Measurements from ENCODE around the gene ATPAF2.

The ATPAF2 gene

DNA sequence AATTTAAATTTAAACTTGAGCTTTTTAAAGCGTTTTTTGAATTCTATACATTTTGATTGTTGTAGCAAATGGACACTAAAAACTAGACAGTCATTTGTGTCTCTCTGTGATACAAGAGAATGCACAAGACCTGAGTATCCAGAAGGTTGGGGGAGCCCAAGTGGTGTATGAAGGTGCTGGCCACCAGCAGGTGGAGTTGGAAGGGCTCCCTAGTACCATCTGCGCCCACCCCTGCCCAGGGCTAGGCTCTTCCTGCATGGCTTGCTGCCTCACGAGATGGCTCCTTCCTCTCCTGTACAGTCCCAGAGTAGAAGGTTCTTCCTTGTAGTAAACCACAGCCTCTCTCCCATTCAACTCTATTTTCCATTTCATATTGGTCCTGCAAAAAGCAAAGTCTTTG is 17.2 kb upstream of the ATPAF2 start:
- no peak for DNase-seq (ENCODE audit: low read depth)
- H3K4me3 ChIP-seq (replicated peaks; ENCODE audit: low read depth, low read length), result no peak overlapping the region
- TF ChIP-seq, protein P1, sequence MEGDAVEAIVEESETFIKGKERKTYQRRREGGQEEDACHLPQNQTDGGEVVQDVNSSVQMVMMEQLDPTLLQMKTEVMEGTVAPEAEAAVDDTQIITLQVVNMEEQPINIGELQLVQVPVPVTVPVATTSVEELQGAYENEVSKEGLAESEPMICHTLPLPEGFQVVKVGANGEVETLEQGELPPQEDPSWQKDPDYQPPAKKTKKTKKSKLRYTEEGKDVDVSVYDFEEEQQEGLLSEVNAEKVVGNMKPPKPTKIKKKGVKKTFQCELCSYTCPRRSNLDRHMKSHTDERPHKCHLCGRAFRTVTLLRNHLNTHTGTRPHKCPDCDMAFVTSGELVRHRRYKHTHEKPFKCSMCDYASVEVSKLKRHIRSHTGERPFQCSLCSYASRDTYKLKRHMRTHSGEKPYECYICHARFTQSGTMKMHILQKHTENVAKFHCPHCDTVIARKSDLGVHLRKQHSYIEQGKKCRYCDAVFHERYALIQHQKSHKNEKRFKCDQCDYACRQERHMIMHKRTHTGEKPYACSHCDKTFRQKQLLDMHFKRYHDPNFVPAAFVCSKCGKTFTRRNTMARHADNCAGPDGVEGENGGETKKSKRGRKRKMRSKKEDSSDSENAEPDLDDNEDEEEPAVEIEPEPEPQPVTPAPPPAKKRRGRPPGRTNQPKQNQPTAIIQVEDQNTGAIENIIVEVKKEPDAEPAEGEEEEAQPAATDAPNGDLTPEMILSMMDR (IDR thresholded peaks at IDR 0.05; ENCODE audit: low read length, missing control alignments), result no peak

- DNase-seq (ENCODE audit: low read depth), result no peak
- TF ChIP-seq, protein P1 (IDR thresholded peaks at IDR 0.05; ENCODE audit: low read length, missing control alignments), result no peak
These were observed 16.6 kb upstream of the ATPAF2 start for GRCh38 chr17:18055597-18055996.

GRCh38 chr17:18045691-18046350 is 6.9 kb upstream of the ATPAF2 start:
- no peak for DNase-seq (ENCODE audit: low read depth)
- no peak overlapping the region for H3K4me3 ChIP-seq (replicated peaks; ENCODE audit: low read depth, low read length)
- TF ChIP-seq, protein P1 (IDR thresholded peaks at IDR 0.05; ENCODE audit: low read length, missing control alignments), result no peak

More at GRCh38 chr17:18055597-18055996, 16.6 kb upstream of the ATPAF2 start:
- H3K4me3 ChIP-seq (replicated peaks; ENCODE audit: low read depth, low read length), result no peak overlapping the region

DNA sequence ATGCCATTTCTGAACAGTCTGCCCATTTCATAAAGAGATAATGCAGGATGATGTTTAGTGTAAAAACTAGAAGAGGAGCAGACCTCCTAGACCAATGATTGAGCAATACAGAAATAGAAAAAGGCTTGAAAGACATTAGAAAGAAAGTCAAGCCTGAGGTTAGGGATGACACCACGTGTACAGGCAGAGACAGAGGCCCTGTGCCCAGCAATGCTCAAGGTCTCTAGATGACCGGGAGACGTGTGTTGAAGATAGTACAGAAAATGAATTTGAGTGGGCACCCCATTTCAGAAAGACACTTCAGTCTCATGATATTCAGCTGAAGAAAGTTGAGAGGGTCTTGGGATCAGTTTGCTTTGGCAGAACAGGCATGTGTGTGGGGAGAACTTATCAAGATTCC is 5.6 kb upstream of the ATPAF2 start:
- no peak for DNase-seq (ENCODE audit: low read depth)
- H3K4me3 ChIP-seq (replicated peaks; ENCODE audit: low read depth, low read length), result no peak overlapping the region
- TF ChIP-seq, protein P1 (IDR thresholded peaks at IDR 0.05; ENCODE audit: low read length, missing control alignments), result no peak

- DNase-seq (ENCODE audit: low read depth), result peak; percentile 45
- H3K4me3 ChIP-seq (replicated peaks; ENCODE audit: low read depth, low read length), result no peak overlapping the region
- TF ChIP-seq, protein P1 (IDR thresholded peaks at IDR 0.05; ENCODE audit: low read length, missing control alignments), result peak; percentile 37
These were observed 4.5 kb upstream of the ATPAF2 start for GRCh38 chr17:18043491-18043890.

- DNase-seq (ENCODE audit: low read depth), result no peak
- no peak overlapping the region for H3K4me3 ChIP-seq (replicated peaks; ENCODE audit: low read depth, low read length)
- TF ChIP-seq, protein P1 (IDR thresholded peaks at IDR 0.05; ENCODE audit: low read length, missing control alignments), result no peak
These were observed 4.0 kb upstream of the ATPAF2 start for GRCh38 chr17:18042983-18043382.

DNA sequence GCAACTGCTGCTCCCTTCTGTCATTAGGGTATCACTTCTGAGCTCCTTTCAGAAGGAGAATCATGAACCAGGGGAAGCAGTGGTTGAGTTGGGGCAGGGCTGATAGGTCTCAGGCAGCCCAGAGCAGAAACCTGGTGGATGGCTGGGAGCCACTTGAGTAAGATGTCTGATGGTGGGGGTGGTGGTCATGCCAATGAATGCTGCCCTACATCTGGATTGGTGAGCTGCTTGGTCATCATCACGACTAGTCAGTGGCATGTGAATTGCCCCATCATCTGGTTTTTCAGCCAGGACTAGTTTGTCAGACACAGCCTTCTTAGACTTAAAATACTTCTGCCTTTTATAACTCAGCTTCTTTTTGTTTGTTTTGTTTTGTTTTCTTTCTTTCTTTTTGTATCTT is 2.8 kb upstream of the ATPAF2 start:
- DNase-seq (ENCODE audit: low read depth), result peak; percentile 45
- H3K4me3 ChIP-seq (replicated peaks; ENCODE audit: low read depth, low read length), result no peak overlapping the region
- TF ChIP-seq, protein P1 (IDR thresholded peaks at IDR 0.05; ENCODE audit: low read length, missing control alignments), result no peak
